HG03520 (cell line): ENCODE measurements around the gene TULP1.

Experiments
- ATAC-seq: cut with Tn5 transposase; IDR thresholded peaks from one replicate; pipeline ENCODE4 v1.9.1; 2021; ENCODE audit warnings: mild to moderate bottlenecking, moderate library complexity; ENCODE audit not compliant: unreplicated experiment

Gene TULP1

DNA sequence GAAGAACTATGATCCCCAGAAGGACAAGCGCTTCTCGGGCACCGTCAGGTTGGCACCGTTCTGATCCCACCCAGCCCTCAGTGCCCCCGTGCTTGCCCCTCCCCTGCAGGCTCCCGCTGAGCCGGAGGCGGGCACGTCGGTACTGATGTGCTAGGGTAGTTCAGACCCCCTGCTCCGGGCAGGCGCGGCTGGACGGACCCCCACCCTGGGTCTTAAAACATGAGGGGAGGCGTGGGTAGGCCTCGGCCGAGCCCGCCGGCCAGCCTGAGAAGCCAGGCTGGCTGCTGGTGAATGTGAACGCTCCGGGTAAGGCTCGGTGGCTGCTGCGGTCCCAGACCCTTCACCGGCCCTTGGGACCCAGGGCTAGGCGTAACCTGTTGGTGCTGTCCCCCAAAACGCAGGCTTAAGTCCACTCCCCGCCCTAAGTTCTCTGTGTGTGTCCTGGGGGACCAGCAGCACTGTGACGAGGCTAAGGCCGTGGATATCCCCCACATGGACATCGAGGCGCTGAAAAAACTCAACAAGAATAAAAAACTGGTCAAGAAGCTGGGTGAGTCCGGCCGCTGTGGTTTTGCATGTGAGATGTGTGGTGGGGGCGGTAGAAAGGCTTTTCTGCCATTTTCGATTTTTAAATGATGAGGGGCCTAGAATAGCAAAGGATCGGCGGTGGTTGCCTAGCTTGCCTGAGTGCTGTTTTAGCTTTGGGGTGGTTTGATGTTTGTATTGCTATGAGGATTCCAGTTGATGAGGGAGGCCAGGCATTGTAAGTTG is 43.5 kb downstream of the TULP1 start:
- ATAC-seq, result no peak

DNA sequence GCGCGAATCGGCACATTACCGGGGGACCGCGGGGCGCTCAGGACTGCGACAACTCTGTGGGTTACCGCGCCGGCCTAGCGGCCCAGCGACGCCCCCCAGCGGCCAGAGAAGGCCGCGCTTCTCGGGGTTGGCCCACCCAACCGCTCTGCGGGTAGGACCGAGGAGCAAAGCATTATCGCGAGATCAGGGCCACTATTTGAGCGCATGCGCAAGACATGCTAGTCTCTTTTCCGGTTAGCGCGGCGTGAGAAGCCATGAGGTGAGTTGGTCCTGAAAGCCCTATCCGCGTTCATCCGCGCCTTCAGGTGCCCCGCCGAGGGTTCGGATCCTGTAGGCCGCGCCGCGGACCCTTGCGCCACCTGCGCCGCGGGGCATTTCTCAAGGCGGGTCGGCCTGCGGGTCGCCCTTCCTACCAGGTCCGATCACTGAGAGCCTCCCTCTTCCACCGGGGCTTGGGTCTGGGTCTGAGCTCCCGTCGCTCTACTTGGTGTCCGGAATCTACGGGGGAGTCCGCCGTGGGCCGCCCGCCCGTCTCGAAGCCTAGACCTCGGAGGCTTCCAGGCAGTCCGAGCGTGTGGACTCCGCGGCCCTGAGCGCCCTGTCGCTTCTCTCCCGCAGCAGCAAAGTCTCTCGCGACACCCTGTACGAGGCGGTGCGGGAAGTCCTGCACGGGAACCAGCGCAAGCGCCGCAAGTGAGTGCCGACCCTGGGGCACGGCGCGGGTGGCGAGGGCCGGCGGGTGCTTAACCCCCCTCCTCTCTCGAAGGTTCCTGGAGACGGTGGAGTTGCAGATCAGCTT is 44.3 kb downstream of the TULP1 start, which contains the start of gene RPL10A:
Gene RPL10A (plus strand): TSS at position 221 of the 799 bp plus-strand sequence. CDS start 34 bp downstream, at position 255.
- ATAC-seq, result peak; percentile 75

DNA sequence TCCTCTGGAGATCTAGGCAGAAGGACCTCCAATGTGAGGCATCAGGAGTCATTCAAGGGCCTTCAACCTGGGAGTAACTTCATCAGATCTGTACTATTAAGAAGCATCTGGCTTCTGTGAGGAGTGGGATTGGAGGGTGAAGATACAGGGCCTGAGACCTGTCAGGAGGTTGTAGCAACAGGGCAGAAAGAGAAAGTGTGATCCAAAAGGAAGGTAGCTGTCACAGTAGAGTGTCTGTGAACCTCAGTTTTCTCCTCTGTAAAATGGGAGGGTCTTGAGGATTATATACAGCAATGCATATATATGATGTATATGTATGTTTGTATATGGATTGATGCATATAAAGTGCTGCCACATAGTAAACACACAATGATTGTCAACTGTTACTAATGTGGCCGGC is 47.0 kb downstream of the TULP1 start:
- ATAC-seq, result no peak

DNA sequence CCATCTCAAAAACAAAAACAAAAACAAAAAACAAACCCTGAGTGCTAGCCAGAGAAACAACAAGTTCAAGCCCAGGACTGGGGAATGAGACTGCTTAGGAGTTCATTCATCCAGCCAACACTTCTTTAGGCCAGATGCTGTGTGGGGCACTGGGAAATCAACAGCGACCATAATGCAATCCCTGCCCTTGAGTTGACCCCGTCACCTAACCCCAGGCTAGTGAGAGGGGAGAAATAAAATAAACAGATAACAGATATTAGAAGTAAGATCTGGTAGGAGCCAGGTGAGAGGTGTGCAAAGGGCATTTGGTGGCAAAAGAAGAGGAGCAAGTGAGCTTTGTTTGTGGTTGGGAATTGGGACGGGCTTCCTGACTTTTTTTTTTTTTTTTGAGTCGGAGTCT is 49.4 kb downstream of the TULP1 start:
- ATAC-seq, result no peak

DNA sequence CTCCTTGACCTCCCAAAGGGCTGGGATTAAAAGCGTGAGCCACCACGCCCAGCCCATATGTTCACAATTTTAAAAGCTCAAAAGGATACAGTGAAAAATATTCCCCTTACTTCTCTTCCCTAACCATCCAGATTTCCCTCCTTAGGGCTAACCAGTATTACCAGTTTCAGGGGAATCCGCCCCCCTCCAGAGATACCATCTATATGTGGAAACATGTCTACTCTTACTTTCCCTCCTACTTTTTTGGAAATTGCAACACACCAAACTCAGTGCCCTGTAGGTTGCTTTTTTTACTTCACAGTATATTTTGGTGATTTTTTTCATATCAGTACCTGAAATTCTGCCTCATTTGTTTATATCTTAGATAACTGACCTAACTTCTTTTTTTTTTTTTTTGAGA is 51.4 kb downstream of the TULP1 start:
- ATAC-seq, result no peak

DNA sequence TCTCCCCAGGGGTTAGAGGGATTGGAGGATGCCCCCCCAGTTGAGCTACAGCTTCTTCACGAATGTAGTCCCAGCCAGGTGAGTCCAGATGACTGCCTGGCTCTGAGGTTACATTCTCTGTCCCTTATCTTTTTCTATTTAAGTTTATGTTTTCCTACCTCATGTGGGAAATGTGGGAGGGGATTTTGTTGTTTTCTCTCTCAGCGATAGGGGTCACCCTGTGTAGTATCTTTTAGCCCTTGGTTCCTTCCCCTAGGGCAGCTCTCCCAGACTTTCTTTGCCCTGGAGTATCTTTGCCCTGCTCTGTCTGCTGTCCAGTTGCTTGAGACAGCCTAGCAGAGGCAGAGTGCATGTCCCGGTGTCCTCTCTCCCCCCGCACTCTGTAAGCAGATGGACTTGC is 54.8 kb downstream of the TULP1 start:
- no peak for ATAC-seq

DNA sequence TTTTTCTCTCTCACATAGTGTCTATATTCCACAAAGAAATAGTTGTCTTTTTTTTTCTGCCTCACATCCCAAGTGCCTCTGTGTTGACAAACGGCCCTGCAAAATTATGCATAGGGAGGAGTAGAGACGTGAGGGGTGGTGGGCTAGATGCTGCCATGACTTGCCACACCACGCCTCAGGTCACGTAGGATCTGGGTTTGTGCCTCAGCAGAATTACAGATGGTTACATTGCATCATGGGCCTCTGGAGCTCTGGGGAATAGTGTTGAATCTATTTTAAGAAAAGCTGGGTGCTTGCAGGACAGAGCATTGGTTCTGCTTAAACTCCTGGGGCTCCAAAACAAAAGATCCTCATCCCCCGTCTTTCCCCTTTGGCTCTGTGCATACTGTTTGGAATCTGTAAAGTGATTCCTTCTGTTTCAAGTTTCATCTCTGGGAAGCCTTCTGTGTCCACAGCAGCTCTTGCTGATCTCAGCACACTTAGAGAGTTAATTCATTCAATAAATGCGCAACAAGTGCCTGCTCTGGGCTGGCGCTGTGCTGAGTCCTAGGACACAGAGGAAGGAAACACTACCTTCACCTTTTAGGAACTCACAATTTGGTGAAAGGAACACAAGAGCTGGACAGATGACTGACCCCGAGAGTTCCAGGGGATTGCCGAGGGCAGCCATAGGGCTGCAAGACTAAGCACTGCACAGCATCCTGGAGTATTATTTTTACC is 58.1 kb downstream of the TULP1 start:
- no peak for ATAC-seq

DNA sequence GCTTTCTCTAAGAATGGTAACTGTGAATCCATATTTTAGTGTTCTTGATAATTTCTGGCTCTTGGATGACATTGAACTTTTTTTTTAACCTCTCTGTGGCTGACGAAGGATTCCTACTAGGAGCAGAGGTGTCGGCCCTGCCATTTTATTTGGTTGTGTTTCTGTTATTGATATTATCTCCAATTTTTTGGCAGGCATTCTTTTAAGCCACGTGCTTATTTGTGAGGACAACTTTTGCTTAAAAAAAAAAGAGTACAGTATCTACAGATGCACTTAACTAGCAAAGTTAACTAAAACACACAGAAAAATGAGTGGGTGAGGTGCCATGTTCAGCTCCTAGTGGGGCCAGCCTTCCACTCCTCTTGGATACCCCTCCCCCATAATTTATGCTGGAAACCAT is 59.5 kb downstream of the TULP1 start:
- ATAC-seq, result no peak

DNA sequence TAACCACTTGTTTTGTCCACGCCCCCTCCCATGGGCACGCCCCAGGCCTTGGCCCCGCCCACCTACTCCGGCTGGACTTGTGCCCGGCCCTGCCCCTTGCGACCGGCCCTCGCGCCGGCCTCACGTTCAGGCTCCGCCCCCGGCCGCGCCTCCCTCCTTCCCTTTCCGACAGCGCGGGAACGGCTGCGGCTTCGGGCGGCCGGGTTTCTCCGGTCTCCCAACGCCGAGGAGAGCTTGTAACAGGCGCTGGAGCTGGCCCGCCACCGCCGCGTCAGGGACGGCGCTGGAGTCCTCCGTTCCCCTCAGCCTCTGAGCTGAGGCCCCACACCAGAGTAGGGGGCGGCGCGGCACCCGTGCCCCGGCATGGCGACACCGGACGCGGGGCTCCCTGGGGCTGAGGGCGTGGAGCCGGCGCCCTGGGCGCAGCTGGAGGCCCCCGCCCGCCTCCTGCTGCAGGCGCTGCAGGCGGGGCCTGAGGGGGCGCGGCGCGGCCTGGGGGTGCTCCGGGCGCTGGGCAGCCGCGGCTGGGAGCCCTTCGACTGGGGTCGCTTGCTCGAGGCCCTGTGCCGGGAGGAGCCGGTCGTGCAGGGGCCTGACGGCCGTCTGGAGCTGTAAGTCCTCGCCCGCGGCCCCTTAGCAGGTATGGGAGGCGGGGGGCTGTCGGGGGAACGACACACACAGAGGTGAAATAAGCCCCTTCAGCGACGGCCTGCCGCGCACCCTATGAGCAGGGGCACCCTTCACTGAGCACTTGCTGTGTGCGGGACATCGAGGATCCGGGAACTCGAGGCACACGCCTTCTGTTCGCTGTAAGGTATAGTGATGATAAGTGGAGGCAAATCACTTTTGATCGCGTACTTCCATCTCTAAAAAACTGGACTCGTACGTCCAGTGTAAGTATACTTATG is 60.3 kb downstream of the TULP1 start, which contains the start of gene FANCE:
Gene FANCE (plus strand): TSS at position 156 of the 908 bp plus-strand sequence. CDS start 208 bp downstream, at position 364.
- ATAC-seq, result peak; percentile 89

DNA sequence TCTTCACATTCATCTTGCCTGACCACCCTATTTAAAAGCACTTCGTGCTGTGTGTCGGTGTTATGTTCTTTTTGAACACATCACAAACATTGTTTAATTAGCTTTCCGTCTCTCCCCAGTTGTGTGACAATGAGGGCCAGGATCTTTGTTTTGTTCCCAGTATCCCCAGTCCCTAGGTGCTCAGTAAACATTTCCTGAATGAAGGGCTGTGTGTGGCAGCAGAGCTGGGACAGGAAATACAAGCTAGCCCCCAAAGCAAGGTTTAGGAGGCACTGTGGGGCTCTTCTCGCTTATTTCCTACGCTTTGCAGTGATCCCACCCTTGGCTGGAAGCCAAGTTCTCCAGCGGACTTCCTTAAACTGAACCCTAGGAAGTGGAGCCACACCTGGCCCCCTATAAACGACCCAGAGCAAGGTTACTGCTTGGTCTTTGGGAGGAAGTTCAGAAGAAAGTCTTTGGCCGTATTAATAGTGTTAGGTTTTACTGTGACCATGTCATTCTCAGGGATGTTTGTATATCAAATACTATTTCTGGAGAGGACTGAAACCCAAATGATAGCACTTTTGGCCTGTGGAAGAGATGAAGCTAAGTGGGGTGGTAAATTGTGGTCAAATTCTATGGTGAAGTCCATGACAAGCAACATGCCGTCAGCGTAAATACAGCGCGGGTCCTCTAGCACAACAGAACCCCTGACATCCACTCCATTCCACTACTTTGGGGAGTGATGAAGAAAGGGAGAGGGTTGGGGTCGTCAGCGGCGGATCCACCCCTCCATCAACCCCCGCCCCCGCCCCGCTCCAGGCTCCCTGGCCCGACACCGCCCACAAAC is 61.1 kb downstream of the TULP1 start:
- ATAC-seq, result no peak

DNA sequence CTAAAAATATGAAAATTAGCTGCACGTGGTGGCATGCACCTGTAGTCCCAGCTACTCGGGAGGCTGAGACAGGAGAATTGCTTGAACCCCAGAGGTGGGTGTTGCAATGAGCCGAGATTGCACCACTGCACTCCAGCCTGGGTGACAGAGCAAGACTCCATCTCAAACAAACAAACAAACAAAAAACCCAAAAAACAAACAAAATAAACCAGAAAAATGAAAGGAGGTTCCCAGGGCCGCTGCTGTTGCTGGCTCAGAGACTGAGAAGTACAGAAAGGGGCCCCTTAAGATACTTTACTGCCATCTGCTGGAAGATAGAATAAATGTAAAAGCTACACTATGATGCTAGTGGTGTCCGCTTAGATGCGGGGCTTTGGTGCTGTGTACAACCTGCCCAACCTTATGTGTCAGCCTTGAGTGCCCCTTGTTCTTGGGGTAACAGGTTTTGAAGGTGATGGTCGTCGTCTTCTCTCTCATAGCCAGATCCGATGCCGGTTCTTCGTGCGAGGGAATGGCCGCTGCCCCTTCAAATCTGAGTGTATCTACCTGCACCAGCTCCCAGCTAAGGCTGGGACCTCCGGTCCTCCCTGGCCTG is 63.3 kb downstream of the TULP1 start:
- ATAC-seq, result no peak

DNA sequence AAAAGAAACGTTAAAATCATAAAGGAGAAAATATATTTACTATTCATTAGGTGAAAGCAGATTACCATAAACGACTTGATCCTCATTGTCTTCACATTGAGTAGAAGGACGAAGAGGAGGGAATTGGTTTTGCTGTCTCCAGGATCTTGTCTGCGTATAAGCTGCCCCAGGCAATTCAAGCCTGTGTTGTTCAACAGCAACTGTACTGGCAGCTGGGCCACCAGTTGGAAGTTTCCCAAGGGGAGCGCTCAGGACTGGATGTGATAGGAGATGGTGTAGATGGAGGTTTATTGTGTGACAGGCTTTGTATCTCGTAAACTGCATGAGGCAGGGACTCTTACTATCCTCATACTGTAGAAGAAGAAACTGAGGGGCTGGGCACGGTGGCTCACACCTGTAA is 64.5 kb downstream of the TULP1 start:
- no peak for ATAC-seq
